ACHN (cell line): ENCODE measurements around the gene GPC6.
"Not testable (repeated sequence)": the region's sequence is repeated elsewhere in the genome, so short reads cannot be mapped to it uniquely, and the experiment has no call there.

Source experiments
- DNase-seq: peaks from one replicate; pipeline ENCODE4 v3.0.0-alpha.2; 2015
- in situ Hi-C: cut with HindIII; loops from 2 replicates; pipeline ENCODE4 v1.10.0; 2017; ENCODE audit warnings: low sequenced_read_pairs, low pct_ligation_motif_present, low pct_unique_long_range_greater_than_20kb

GPC6 gene

GRCh38 chr13:94178625-94179244 lies 952.1 kb downstream of the GPC6 start:
- in situ Hi-C loops: no loop called here
- no peak for DNase-seq

GRCh38 chr13:94181461-94182107 lies 955.0 kb downstream of the GPC6 start:
- no peak for DNase-seq
- in situ Hi-C loops: no loop called here

- DNase-seq: no peak
- in situ Hi-C loops: no loop called here
Observed at GRCh38 chr13:94182185-94182761, 955.7 kb downstream of the GPC6 start.

GRCh38 chr13:94186470-94186869 lies 959.9 kb downstream of the GPC6 start:
- in situ Hi-C loops: no loop called here
- no peak for DNase-seq

- DNase-seq: no peak
- in situ Hi-C loops: no loop called here
Observed at GRCh38 chr13:94188201-94188854, 961.7 kb downstream of the GPC6 start.

GRCh38 chr13:94192431-94192975 lies 965.9 kb downstream of the GPC6 start:
- DNase-seq: peak; percentile 42
- in situ Hi-C loops: no loop called here

GRCh38 chr13:94195715-94196114 lies 969.1 kb downstream of the GPC6 start:
- DNase-seq: peak; percentile 89
- in situ Hi-C loops: no loop called here

- DNase-seq: no peak
- in situ Hi-C loops: no loop called here
Observed at GRCh38 chr13:94196413-94196812, 969.8 kb downstream of the GPC6 start.

GRCh38 chr13:94198681-94199080 lies 972.1 kb downstream of the GPC6 start:
- in situ Hi-C loops: no loop called here
- no peak for DNase-seq

GRCh38 chr13:94199135-94199534 lies 972.5 kb downstream of the GPC6 start:
- DNase-seq: no peak
- in situ Hi-C loops: no loop called here

GRCh38 chr13:94201022-94201421 lies 974.4 kb downstream of the GPC6 start:
- DNase-seq: no peak
- in situ Hi-C loops: no loop called here

- in situ Hi-C loops: no loop called here
- no peak for DNase-seq
Observed at GRCh38 chr13:94204163-94204562, 977.6 kb downstream of the GPC6 start.

GRCh38 chr13:94204946-94205345 lies 978.3 kb downstream of the GPC6 start:
- no peak for DNase-seq
- in situ Hi-C loops: no loop called here

- DNase-seq: no peak
- in situ Hi-C loops: no loop called here
Observed at GRCh38 chr13:94205896-94206295, 979.3 kb downstream of the GPC6 start.

GRCh38 chr13:94209117-94209516 lies 982.5 kb downstream of the GPC6 start:
- no peak for DNase-seq
- in situ Hi-C loops: no loop called here

- DNase-seq: peak; percentile 15
- in situ Hi-C loops: not testable (repeated sequence)
Observed at GRCh38 chr13:94209913-94210312, 983.3 kb downstream of the GPC6 start.

- DNase-seq: no peak
- in situ Hi-C loops: no loop called here
Observed at GRCh38 chr13:94210816-94211215, 984.2 kb downstream of the GPC6 start.

- DNase-seq: no peak
- in situ Hi-C loops: no loop called here
Observed at GRCh38 chr13:94212196-94212595, 985.6 kb downstream of the GPC6 start.

- in situ Hi-C loops: no loop called here
- no peak for DNase-seq
Observed at GRCh38 chr13:94214121-94214520, 987.5 kb downstream of the GPC6 start.
